GM12891 (cell line): ENCODE data around the gene C1GALT1C1.
A peak's percentile ranks its signal among the peaks of the same experiment; 100 is the strongest.
"Not testable (repeated sequence)": the region's sequence is repeated elsewhere in the genome, so short reads cannot be mapped to it uniquely, and the experiment has no call there.

ENCODE experiments used
- DNase-seq: peaks from one replicate; pipeline ENCODE4 v3.0.0; 2011; ENCODE audit warnings: low spot score; ENCODE audit not compliant: insufficient read length
- FAIRE-seq: peaks from 2 replicates; lab custom pipeline; 2011; peaks lifted over from hg19 to GRCh38; lab: Jason Lieb, UNC
- PAX5 ChIP-seq: IDR thresholded peaks from 2 replicates; pipeline ENCODE4 v1.6.1; 2011; ENCODE audit warnings: low read length, moderate library complexity, mild to moderate bottlenecking; ENCODE audit not compliant: insufficient read depth, severe bottlenecking
- POLR2A ChIP-seq: IDR thresholded peaks from 2 replicates; pipeline ENCODE4 v1.6.1; 2011; ENCODE audit warnings: low read depth, low read length, control low read depth
- POLR2AphosphoS5 ChIP-seq: IDR thresholded peaks from 2 replicates; pipeline ENCODE4 v1.6.1; 2011; ENCODE audit warnings: low read depth, low read length, control low read depth
- POU2F2 ChIP-seq: IDR thresholded peaks from 2 replicates; pipeline ENCODE4 v1.6.1; 2011; ENCODE audit warnings: low read depth, mild to moderate bottlenecking, control low read depth, low read length, moderate library complexity
- SPI1 ChIP-seq: IDR thresholded peaks from 2 replicates; pipeline ENCODE4 v1.6.1; 2011; ENCODE audit warnings: low read depth, low read length, control low read depth
- TAF1 ChIP-seq: IDR thresholded peaks from 2 replicates; pipeline ENCODE4 v1.6.1; 2011; ENCODE audit warnings: low read depth, low read length, control low read depth

The C1GALT1C1 gene

GRCh38 chrX:120653000-120653399, 23.1 kb upstream of the C1GALT1C1 start:
- no peak for FAIRE-seq
- DNase-seq: no peak
- TF ChIP-seq PAX5 (no peak), SPI1 (no peak), POLR2A (no peak), TAF1 (no peak), POLR2AphosphoS5 (no peak), POU2F2 (no peak)

GRCh38 chrX:120652256-120652655, 22.4 kb upstream of the C1GALT1C1 start:
- not testable (repeated sequence) for FAIRE-seq, DNase-seq

- DNase-seq (no peak), FAIRE-seq (no peak)
- no peak for TF ChIP-seq POLR2A
- TF ChIP-seq TAF1: no peak
- no peak for TF ChIP-seq POLR2AphosphoS5
- TF ChIP-seq SPI1: no peak
- TF ChIP-seq PAX5: no peak
- no peak for TF ChIP-seq POU2F2
Observed at GRCh38 chrX:120647127-120647526, 17.3 kb upstream of the C1GALT1C1 start.

- no peak for FAIRE-seq
- no peak for DNase-seq
- TF ChIP-seq POLR2A (no peak), SPI1 (no peak), POLR2AphosphoS5 (no peak), PAX5 (no peak), TAF1 (no peak), POU2F2 (no peak)
Observed at GRCh38 chrX:120642871-120643270, 13.0 kb upstream of the C1GALT1C1 start.

GRCh38 chrX:120638619-120639018, 8.8 kb upstream of the C1GALT1C1 start:
- DNase-seq: no peak
- no peak for FAIRE-seq
- TF ChIP-seq SPI1 (no peak), POLR2A (no peak), PAX5 (no peak), POU2F2 (no peak), TAF1 (no peak), POLR2AphosphoS5 (no peak)

- no peak for FAIRE-seq
Observed at GRCh38 chrX:120625371-120625770, 4.5 kb downstream of the C1GALT1C1 start.

GRCh38 chrX:120617996-120618630, 11.7 kb downstream of the C1GALT1C1 start:
- FAIRE-seq (no peak), DNase-seq (no peak)
- no peak for TF ChIP-seq POLR2A
- TF ChIP-seq POU2F2: no peak
- TF ChIP-seq POLR2AphosphoS5: no peak
- TF ChIP-seq TAF1: no peak
- TF ChIP-seq PAX5: no peak
- TF ChIP-seq SPI1: no peak

More at GRCh38 chrX:120625371-120625770, 4.5 kb downstream of the C1GALT1C1 start:
- no peak for DNase-seq
- TF ChIP-seq POLR2AphosphoS5 (no peak), POU2F2 (no peak), POLR2A (no peak), PAX5 (no peak), TAF1 (no peak), SPI1 (no peak)

- FAIRE-seq (no peak), DNase-seq (no peak)
- TF ChIP-seq TAF1 (no peak), SPI1 (no peak)
Observed at GRCh38 chrX:120614816-120615215, 15.0 kb downstream of the C1GALT1C1 start.

GRCh38 chrX:120612086-120612485, 17.8 kb downstream of the C1GALT1C1 start:
- FAIRE-seq (no peak), DNase-seq (no peak)
- no peak for TF ChIP-seq POU2F2
- TF ChIP-seq PAX5: no peak
- no peak for TF ChIP-seq SPI1
- no peak for TF ChIP-seq POLR2AphosphoS5
- TF ChIP-seq TAF1: no peak
- no peak for TF ChIP-seq POLR2A

GRCh38 chrX:120604361-120604782, 25.5 kb downstream of the C1GALT1C1 start:
- no peak; the same call in 1 of the 2 replicates for TF ChIP-seq POLR2AphosphoS5
- TF ChIP-seq POLR2A: 0 out of 2 replicates have a peak, but pooled peaks have one; percentile 3
- FAIRE-seq (peak; percentile 87), DNase-seq (peak; percentile 8)
